Keratinocyte (primary cell): ENCODE results near the gene PCP4L1.

Source experiments
- CTCF ChIP-seq, 3 experiments: IDR thresholded peaks in 1 of 3; conservative IDR thresholded peaks in 1 of 3; optimal IDR thresholded peaks in 1 of 3; 2 replicates in 2 of 3; 3 replicates in 1 of 3; pipeline versions ENCODE3 to v1.5.1; 2011; ENCODE audit warnings: low read length in 3 of 3, mild to moderate bottlenecking in 3 of 3, moderate library complexity in 2 of 3, control low read depth in 1 of 3, inconsistent platforms in 1 of 3; ENCODE audit not compliant: insufficient read depth in 2 of 3; ENCODE audit errors: extremely low read depth in 1 of 3
- EZH2 ChIP-seq: IDR thresholded peaks from one replicate; pipeline ENCODE4 v1.6.1; 2012; ENCODE audit warnings: inconsistent platforms, mild to moderate bottlenecking, low read length, moderate library complexity

DNA sequence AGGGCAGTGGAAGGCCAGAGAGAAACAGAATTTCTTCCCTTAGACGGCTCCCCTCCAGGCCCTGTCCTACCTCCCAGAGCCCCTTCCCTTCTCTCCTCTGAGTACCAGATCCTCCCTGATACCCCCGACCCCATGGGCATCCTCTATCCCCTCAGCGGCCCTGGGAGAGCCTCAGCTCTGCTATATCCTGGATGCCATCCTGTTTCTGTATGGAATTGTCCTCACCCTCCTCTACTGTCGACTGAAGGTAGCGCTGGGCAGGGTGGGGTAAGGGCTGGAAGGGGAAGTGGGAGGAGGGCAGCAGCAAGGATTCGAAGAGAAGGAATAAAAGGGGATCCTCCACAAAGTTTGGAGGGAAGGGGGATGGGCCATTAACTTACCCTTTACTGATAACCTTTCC lies 40.7 kb upstream of the PCP4L1 start:
- no peak for TF ChIP-seq CTCF (optimal IDR thresholded peaks at IDR 0.05 in 1 of 3, IDR thresholded peaks at IDR 0.05 in 1 of 3, conservative IDR thresholded peaks at IDR 0.05 in 1 of 3; ENCODE audit: extremely low read depth in 1 of 3, insufficient read depth in 2 of 3, low read length in 3 of 3)
- TF ChIP-seq EZH2, result no peak
